DND-41 (cell line): ENCODE data around the gene NRGN.

Source experiments
- ATAC-seq: fragments of 200-7000 bp; cut with Tn5 transposase; 3 replicates; pipeline ENCODE4 v1.9.1; 2021; ENCODE audit warnings: low read depth; ENCODE audit not compliant: insufficient read depth
- DNase-seq: peaks from one replicate; pipeline ENCODE4 v3.0.0-alpha.2; 2020
- H2AFZ ChIP-seq: 2 replicates; pipeline ENCODE4 v1.6.0; 2012; ENCODE audit warnings: low read depth, low read length
- H3K27ac ChIP-seq: 2 replicates; pipeline ENCODE4 v1.5.1; 2012; ENCODE audit warnings: low read length, inconsistent platforms
- H3K27me3 ChIP-seq: fragments of 200-600 bp; sonication (generic); 2 replicates; pipeline ENCODE4 v1.6.0; 2012; ENCODE audit warnings: low read length, mild to moderate bottlenecking, inconsistent platforms; ENCODE audit not compliant: insufficient read depth, poor library complexity
- H3K36me3 ChIP-seq: 2 replicates; pipeline ENCODE4 v1.5.1; 2012; ENCODE audit warnings: low read length, inconsistent platforms; ENCODE audit not compliant: insufficient read depth
- H3K4me1 ChIP-seq: 2 replicates; pipeline ENCODE4 v1.5.1; 2012; ENCODE audit warnings: mild to moderate bottlenecking, low read length; ENCODE audit not compliant: insufficient read depth
- H3K4me2 ChIP-seq: 2 replicates; pipeline ENCODE4 v1.6.0; 2012; ENCODE audit warnings: mild to moderate bottlenecking, moderate library complexity, low read length, inconsistent platforms; ENCODE audit not compliant: insufficient read depth
- H3K4me3 ChIP-seq, 2 experiments: fragments of 200-600 bp in 1 of 2; shearing (Covaris generic) in 1 of 2; 2 replicates each; pipeline ENCODE4 v1.5.1; 2012 to 2016; ENCODE audit warnings: inconsistent platforms in 2 of 2, low read length in 2 of 2, mild to moderate bottlenecking in 2 of 2, low read depth in 1 of 2, moderate library complexity in 1 of 2
- H3K79me2 ChIP-seq: 2 replicates; pipeline ENCODE4 v1.6.0; 2012; ENCODE audit warnings: low read length, inconsistent platforms; ENCODE audit not compliant: insufficient read depth
- H3K9ac ChIP-seq: 2 replicates; pipeline ENCODE4 v1.6.0; 2012; ENCODE audit warnings: low read depth, mild to moderate bottlenecking, inconsistent platforms, low read length, moderate library complexity
- H3K9me3 ChIP-seq: 2 replicates; pipeline ENCODE4 v1.5.1; 2012; ENCODE audit warnings: low read length, moderate library complexity, mild to moderate bottlenecking, inconsistent platforms; ENCODE audit not compliant: insufficient read depth, severe bottlenecking
- H4K20me1 ChIP-seq: 2 replicates; pipeline ENCODE4 v1.6.0; 2012; ENCODE audit warnings: low read length; ENCODE audit not compliant: insufficient read depth
- CTCF ChIP-seq: IDR thresholded peaks from 2 replicates; pipeline ENCODE4 v1.5.1; 2012; ENCODE audit warnings: borderline replicate concordance, low read length, moderate library complexity, mild to moderate bottlenecking; ENCODE audit not compliant: poor library complexity, severe bottlenecking; ENCODE audit errors: extremely low read depth
- EZH2 ChIP-seq: IDR thresholded peaks from 3 replicates; pipeline ENCODE4 v1.6.1; 2012; ENCODE audit warnings: borderline replicate concordance, low read depth, mild to moderate bottlenecking, moderate library complexity, low read length, inconsistent platforms; ENCODE audit not compliant: severe bottlenecking

The NRGN gene

GRCh38 chr11:124717421-124717785, 22.3 kb upstream of the NRGN start:
- TF ChIP-seq EZH2 (no peak), CTCF (no peak)
- Histone ChIP-seq H3K4me3 (no peak overlapping the region), H3K9me3 (no peaks in the 10 kb centered on the region), H2AFZ (no peak overlapping the region), H3K9ac (no peak overlapping the region), H3K4me2 (no peak overlapping the region), H4K20me1 (peaks cover 23% of the 10 kb centered on the region), H3K27me3 (peaks cover 64% of the 10 kb centered on the region), H3K79me2 (no peaks in the 10 kb centered on the region), H3K36me3 (no peaks in the 10 kb centered on the region), H3K27ac (no peak overlapping the region), H3K4me1 (peaks cover 9% of the 10 kb centered on the region; the same call in 1 of the 2 replicates)
- DNase-seq (no peak), ATAC-seq (no peak)

GRCh38 chr11:124717786-124718651, 21.7 kb upstream of the NRGN start:
- no peak overlapping the region for H3K27ac ChIP-seq
- no peak overlapping the region for H3K4me2 ChIP-seq
- H3K79me2 ChIP-seq, result no peaks in the 10 kb centered on the region
- no peak overlapping the region for H2AFZ ChIP-seq
- H3K9ac ChIP-seq, result no peak overlapping the region
- H3K4me3 ChIP-seq, result no peak overlapping the region
- no peaks in the 10 kb centered on the region for H3K36me3 ChIP-seq
- no peaks in the 10 kb centered on the region for H3K9me3 ChIP-seq
- H3K4me1 ChIP-seq, result peaks cover 9% of the 10 kb centered on the region; the same call in 1 of the 2 replicates
- peaks cover 25% of the 10 kb centered on the region for H4K20me1 ChIP-seq
- TF ChIP-seq EZH2, result peak; percentile 55
- TF ChIP-seq CTCF, result no peak
- DNase-seq (peak; percentile 62), ATAC-seq (peak; percentile 93)
- peaks cover 70% of the 10 kb centered on the region for H3K27me3 ChIP-seq

- ATAC-seq, result no peak
- H3K4me2 ChIP-seq, result no peak overlapping the region
Measured at GRCh38 chr11:124718801-124719200, 20.9 kb upstream of the NRGN start.

More at GRCh38 chr11:124718801-124719200, 20.9 kb upstream of the NRGN start:
- no peak overlapping the region for H3K9ac ChIP-seq
- H3K27me3 ChIP-seq, result peaks cover 76% of the 10 kb centered on the region
- no peak for DNase-seq
- H3K36me3 ChIP-seq, result no peaks in the 10 kb centered on the region
- no peak overlapping the region for H3K27ac ChIP-seq
- H3K79me2 ChIP-seq, result no peaks in the 10 kb centered on the region
- no peaks in the 10 kb centered on the region for H3K9me3 ChIP-seq
- no peak overlapping the region for H2AFZ ChIP-seq
- no peak overlapping the region for H3K4me3 ChIP-seq
- peaks cover 26% of the 10 kb centered on the region for H4K20me1 ChIP-seq
- peaks cover 9% of the 10 kb centered on the region; the same call in 1 of the 2 replicates for H3K4me1 ChIP-seq
- TF ChIP-seq CTCF, result no peak
